Measurements from ENCODE around the gene DOC2A. TPM values are rescaled to one million over a fixed set of nuclear protein-coding genes. Genes with fewer than 3 reads are reported as not detected.

Gene DOC2A
- total and polyA plus RNA-seq, 2 donors (not counting 1 experiment from before 2014, with no cell fraction given): not detected

DNA sequence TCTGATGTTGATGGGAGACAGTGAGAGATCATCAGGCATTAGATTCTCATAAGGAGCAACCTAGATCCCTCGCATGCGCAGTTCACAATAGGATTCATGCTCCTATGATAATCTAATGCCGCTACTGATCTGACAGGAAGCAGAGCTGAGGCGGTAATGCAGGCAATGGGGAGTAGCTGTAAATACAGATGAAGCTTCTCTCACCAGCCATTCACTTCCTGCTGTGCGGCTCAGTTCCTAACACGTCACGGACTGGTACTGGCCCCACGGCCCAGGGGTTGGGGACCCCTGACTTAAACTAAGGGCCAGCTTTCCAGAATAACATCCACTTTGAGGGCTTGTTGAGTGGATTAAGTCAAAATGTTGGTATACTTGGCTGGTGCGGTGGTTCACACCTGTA, 51.5 kb downstream of the DOC2A start:
- H3K27ac ChIP-seq (ENCODE audit: low read length in 2 of 2): no peak overlapping the region
- peaks cover 6% of the 10 kb centered on the region for H3K79me2 ChIP-seq (ENCODE audit: control insufficient read depth, insufficient read depth, low read length)
- no peaks in the 10 kb centered on the region for H4K20me1 ChIP-seq (ENCODE audit: control insufficient read depth, insufficient read depth, low read length, poor library complexity, severe bottlenecking)
- no peaks in the 10 kb centered on the region for H3K9me3 Mint-ChIP-seq (ENCODE audit: insufficient read depth)
- no peak overlapping the region for H2AFZ ChIP-seq (ENCODE audit: insufficient read depth, low read depth, low read length, poor library complexity, severe bottlenecking)
- H3K36me3 ChIP-seq (replicated peaks in 1 of 2; ENCODE audit: control extremely low read depth in 1 of 2, control insufficient read depth in 1 of 2, extremely low read depth in 1 of 2, insufficient read depth in 2 of 2, low read length in 1 of 2): no peaks in the 10 kb centered on the region
- no peaks in the 10 kb centered on the region for H3K27me3 ChIP-seq (replicated peaks in 1 of 4; ENCODE audit: control extremely low read depth in 1 of 4, control insufficient read depth in 3 of 4, insufficient read depth in 4 of 4, low read length in 3 of 4)
- H3K4me3 ChIP-seq (ENCODE audit: control extremely low read depth in 1 of 5, extremely low read depth in 1 of 5, insufficient read depth in 1 of 5, low read depth in 2 of 5, low read length in 4 of 5): no peak overlapping the region
- DNase-seq (no peak), ATAC-seq (ENCODE audit: low read depth) (no peak)
- H3K4me3 Mint-ChIP-seq: no peak overlapping the region
- no peak overlapping the region for H3K4me2 ChIP-seq (replicated peaks; ENCODE audit: low read depth, low read length, poor library complexity, severe bottlenecking)
- H3K4me1 ChIP-seq (ENCODE audit: control insufficient read depth in 2 of 2, insufficient read depth in 2 of 2, low read length in 2 of 2): peaks cover 13 to 19% of the 10 kb centered on the region in 2 donors
- intact Hi-C loops (cut with micrococcal nuclease): no loop called here
- peaks cover 17% of the 10 kb centered on the region for H3K4me1 Mint-ChIP-seq
- H3K27ac Mint-ChIP-seq: no peak overlapping the region
- ChIA-PET CTCF (no interaction called here), POLR2A (no interaction called here)
- no peaks in the 10 kb centered on the region for H3K27me3 Mint-ChIP-seq
- no peak overlapping the region for H3K9ac ChIP-seq (ENCODE audit: low read length)
- H3K9me3 ChIP-seq (ENCODE audit: control extremely low read depth in 1 of 3, control insufficient read depth in 2 of 3, insufficient read depth in 1 of 3, low read length in 2 of 3): no peaks in the 10 kb centered on the region
- 93% methylated on average over 3 of the region's 9 CpGs for WGBS (ENCODE audit: insufficient coverage)
- no peak for TF ChIP-seq EZH2 (IDR thresholded peaks at IDR 0.05; ENCODE audit: borderline replicate concordance, insufficient read depth, low read depth, low read length, poor library complexity, severe bottlenecking)
- TF ChIP-seq, protein P1, sequence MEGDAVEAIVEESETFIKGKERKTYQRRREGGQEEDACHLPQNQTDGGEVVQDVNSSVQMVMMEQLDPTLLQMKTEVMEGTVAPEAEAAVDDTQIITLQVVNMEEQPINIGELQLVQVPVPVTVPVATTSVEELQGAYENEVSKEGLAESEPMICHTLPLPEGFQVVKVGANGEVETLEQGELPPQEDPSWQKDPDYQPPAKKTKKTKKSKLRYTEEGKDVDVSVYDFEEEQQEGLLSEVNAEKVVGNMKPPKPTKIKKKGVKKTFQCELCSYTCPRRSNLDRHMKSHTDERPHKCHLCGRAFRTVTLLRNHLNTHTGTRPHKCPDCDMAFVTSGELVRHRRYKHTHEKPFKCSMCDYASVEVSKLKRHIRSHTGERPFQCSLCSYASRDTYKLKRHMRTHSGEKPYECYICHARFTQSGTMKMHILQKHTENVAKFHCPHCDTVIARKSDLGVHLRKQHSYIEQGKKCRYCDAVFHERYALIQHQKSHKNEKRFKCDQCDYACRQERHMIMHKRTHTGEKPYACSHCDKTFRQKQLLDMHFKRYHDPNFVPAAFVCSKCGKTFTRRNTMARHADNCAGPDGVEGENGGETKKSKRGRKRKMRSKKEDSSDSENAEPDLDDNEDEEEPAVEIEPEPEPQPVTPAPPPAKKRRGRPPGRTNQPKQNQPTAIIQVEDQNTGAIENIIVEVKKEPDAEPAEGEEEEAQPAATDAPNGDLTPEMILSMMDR (IDR thresholded peaks at IDR 0.05): no peak

DNA sequence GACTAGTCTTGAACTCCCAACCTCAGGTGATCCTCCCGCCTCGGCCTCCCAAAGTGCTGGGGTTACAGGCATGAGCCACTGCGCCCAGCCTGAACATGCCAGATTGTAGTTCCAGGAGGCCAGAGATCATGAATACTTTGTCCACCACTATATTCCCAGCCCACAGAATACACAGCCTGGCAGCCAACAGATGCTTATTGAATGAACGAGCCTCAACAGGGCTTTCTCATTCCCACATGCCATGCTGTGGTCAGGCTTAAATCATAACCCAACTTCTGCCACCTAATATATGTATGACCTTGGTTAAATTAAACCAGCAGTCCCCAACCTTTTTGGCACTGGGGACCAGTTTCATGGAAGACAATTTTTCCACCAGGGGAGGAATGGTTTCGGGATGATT, 52.1 kb downstream of the DOC2A start:
- POLR2A ChIA-PET: no interaction called here
- Histone ChIP-seq H3K9me3 (ENCODE audit: control extremely low read depth in 1 of 3, control insufficient read depth in 2 of 3, insufficient read depth in 1 of 3, low read length in 2 of 3) (no peaks in the 10 kb centered on the region), H3K27ac (ENCODE audit: low read length in 2 of 2) (no peak overlapping the region), H4K20me1 (ENCODE audit: control insufficient read depth, insufficient read depth, low read length, poor library complexity, severe bottlenecking) (no peaks in the 10 kb centered on the region), H3K4me2 (replicated peaks; ENCODE audit: low read depth, low read length, poor library complexity, severe bottlenecking) (no peak overlapping the region), H3K36me3 (replicated peaks in 1 of 2; ENCODE audit: control extremely low read depth in 1 of 2, control insufficient read depth in 1 of 2, extremely low read depth in 1 of 2, insufficient read depth in 2 of 2, low read length in 1 of 2) (no peaks in the 10 kb centered on the region), H3K4me1 (ENCODE audit: control insufficient read depth in 2 of 2, insufficient read depth in 2 of 2, low read length in 2 of 2) (peaks cover 13 to 19% of the 10 kb centered on the region in 2 donors), H3K27me3 (replicated peaks in 1 of 4; ENCODE audit: control extremely low read depth in 1 of 4, control insufficient read depth in 3 of 4, insufficient read depth in 4 of 4, low read length in 3 of 4) (no peaks in the 10 kb centered on the region), H3K9ac (ENCODE audit: low read length) (no peak overlapping the region), H3K79me2 (ENCODE audit: control insufficient read depth, insufficient read depth, low read length) (peaks cover 6% of the 10 kb centered on the region), H2AFZ (ENCODE audit: insufficient read depth, low read depth, low read length, poor library complexity, severe bottlenecking) (no peak overlapping the region), H3K4me3 (ENCODE audit: control extremely low read depth in 1 of 5, extremely low read depth in 1 of 5, insufficient read depth in 1 of 5, low read depth in 2 of 5, low read length in 4 of 5) (no peak overlapping the region)
- Mint-ChIP-seq H3K27me3 (no peaks in the 10 kb centered on the region), H3K4me3 (no peak overlapping the region), H3K27ac (no peak overlapping the region), H3K4me1 (peaks cover 17% of the 10 kb centered on the region), H3K9me3 (ENCODE audit: insufficient read depth) (no peaks in the 10 kb centered on the region)
- no peak for ATAC-seq (ENCODE audit: low read depth)
- WGBS (ENCODE audit: insufficient coverage): 100% methylated on average over 3 of the region's 5 CpGs
- CTCF ChIA-PET: interaction anchor here (1.5 kb wide), 1 partner anchor 15 kb away, joined by 3 read pairs; no protein-coding TSS in a partner anchor
- no peak for DNase-seq
- intact Hi-C loops (cut with micrococcal nuclease): no loop called here
- TF ChIP-seq, protein P1 (IDR thresholded peaks at IDR 0.05): no peak

Other genes starting within 250 kb of the DOC2A start
- not detected in 2 replicates for gene ZG16, start 232.8 kb downstream of the DOC2A start, total RNA-seq
- gene ZG16, start 232.8 kb downstream of the DOC2A start, polyA plus RNA-seq: 0.06 TPM in 1 of 2 replicates, not detected in the other
- gene KIF22, start 220.3 kb downstream of the DOC2A start, total RNA-seq: 53.5 and 53.9 TPM in 2 replicates
- 57.2 and 67.5 TPM in 2 replicates for gene KIF22, start 220.3 kb downstream of the DOC2A start, polyA plus RNA-seq
- gene MAZ, start 204.5 kb downstream of the DOC2A start, total RNA-seq: 189 and 198 TPM in 2 replicates
- 109 and 170 TPM in 2 replicates for gene MAZ, start 204.5 kb downstream of the DOC2A start, polyA plus RNA-seq
- gene PRRT2, start 198.8 kb downstream of the DOC2A start, total RNA-seq: 1.6 and 3.1 TPM in 2 replicates
- 0.71 and 0.79 TPM in 2 replicates for gene PRRT2, start 198.8 kb downstream of the DOC2A start, polyA plus RNA-seq
- 26.7 and 28.4 TPM in 2 replicates for gene PAGR1, start 194.9 kb downstream of the DOC2A start, total RNA-seq
- 17.8 and 18.0 TPM in 2 replicates for gene PAGR1, start 194.9 kb downstream of the DOC2A start, polyA plus RNA-seq
- 109 and 112 TPM in 2 replicates for gene MVP, start 190.6 kb downstream of the DOC2A start, total RNA-seq
- gene MVP, start 190.6 kb downstream of the DOC2A start, polyA plus RNA-seq: 121 and 217 TPM in 2 replicates
- gene CDIPT, start 147.8 kb downstream of the DOC2A start, total RNA-seq: 49.2 and 51.2 TPM in 2 replicates
- gene CDIPT, start 147.8 kb downstream of the DOC2A start, polyA plus RNA-seq: 44.5 and 63.3 TPM in 2 replicates
- gene SEZ6L2, start 111.5 kb downstream of the DOC2A start, total RNA-seq: not detected in 2 replicates
- gene SEZ6L2, start 111.5 kb downstream of the DOC2A start, polyA plus RNA-seq: 0.10 TPM in 1 of 2 replicates, not detected in the other
- not detected in 2 replicates for gene ASPHD1, start 110.5 kb downstream of the DOC2A start, total RNA-seq
- gene ASPHD1, start 110.5 kb downstream of the DOC2A start, polyA plus RNA-seq: not detected in 2 replicates
- gene KCTD13, start 84.8 kb downstream of the DOC2A start, total RNA-seq: 74.3 and 83.9 TPM in 2 replicates
- 61.5 and 78.2 TPM in 2 replicates for gene KCTD13, start 84.8 kb downstream of the DOC2A start, polyA plus RNA-seq
- gene TMEM219, start 48.9 kb downstream of the DOC2A start, total RNA-seq: 56.3 and 66.6 TPM in 2 replicates
- gene TMEM219, start 48.9 kb downstream of the DOC2A start, polyA plus RNA-seq: 88.3 and 103 TPM in 2 replicates
- 50.8 and 51.9 TPM in 2 replicates for gene TAOK2, start 37.2 kb downstream of the DOC2A start, total RNA-seq
- gene TAOK2, start 37.2 kb downstream of the DOC2A start, polyA plus RNA-seq: 25.5 and 30.3 TPM in 2 replicates
- 9.7 and 13.9 TPM in 2 replicates for gene HIRIP3, start 15.4 kb downstream of the DOC2A start, total RNA-seq
- gene HIRIP3, start 15.4 kb downstream of the DOC2A start, polyA plus RNA-seq: 6.2 and 12.2 TPM in 2 replicates
- gene INO80E, start 14.8 kb downstream of the DOC2A start, total RNA-seq: 113 and 119 TPM in 2 replicates
- gene INO80E, start 14.8 kb downstream of the DOC2A start, polyA plus RNA-seq: 101 and 103 TPM in 2 replicates
- not detected in 2 replicates for gene C16orf92, start 12.2 kb upstream of the DOC2A start, total RNA-seq
- gene C16orf92, start 12.2 kb upstream of the DOC2A start, polyA plus RNA-seq: not detected in 2 replicates
- gene TLCD3B, start 20.2 kb upstream of the DOC2A start, total RNA-seq: not detected in 2 replicates
- not detected in 2 replicates for gene TLCD3B, start 20.2 kb upstream of the DOC2A start, polyA plus RNA-seq
- gene ALDOA, start 54.7 kb upstream of the DOC2A start, total RNA-seq: 301 and 329 TPM in 2 replicates
- 276 and 343 TPM in 2 replicates for gene ALDOA, start 54.7 kb upstream of the DOC2A start, polyA plus RNA-seq
- gene PPP4C, start 65.0 kb upstream of the DOC2A start, total RNA-seq: 89.0 and 93.3 TPM in 2 replicates
- 106 and 122 TPM in 2 replicates for gene PPP4C, start 65.0 kb upstream of the DOC2A start, polyA plus RNA-seq
- gene TBX6, start 80.9 kb upstream of the DOC2A start, total RNA-seq: 5.4 and 6.1 TPM in 2 replicates
- gene TBX6, start 80.9 kb upstream of the DOC2A start, polyA plus RNA-seq: 1.2 and 1.4 TPM in 2 replicates
- gene YPEL3, start 85.2 kb upstream of the DOC2A start, total RNA-seq: 302 and 314 TPM in 2 replicates
- gene YPEL3, start 85.2 kb upstream of the DOC2A start, polyA plus RNA-seq: 387 and 414 TPM in 2 replicates
- 17.3 and 22.7 TPM in 2 replicates for gene GDPD3, start 102.5 kb upstream of the DOC2A start, total RNA-seq
- gene GDPD3, start 102.5 kb upstream of the DOC2A start, polyA plus RNA-seq: 10.6 and 11.4 TPM in 2 replicates
- gene MAPK3, start 112.2 kb upstream of the DOC2A start, total RNA-seq: 60.4 and 69.4 TPM in 2 replicates
- gene MAPK3, start 112.2 kb upstream of the DOC2A start, polyA plus RNA-seq: 67.2 and 82.9 TPM in 2 replicates
- 653 and 662 TPM in 2 replicates for gene CORO1A, start 172.6 kb upstream of the DOC2A start, total RNA-seq
- 1,191 and 1,555 TPM in 2 replicates for gene CORO1A, start 172.6 kb upstream of the DOC2A start, polyA plus RNA-seq
- gene BOLA2B, start 182.6 kb upstream of the DOC2A start, total RNA-seq: 71.5 and 82.5 TPM in 2 replicates
- gene BOLA2B, start 182.6 kb upstream of the DOC2A start, polyA plus RNA-seq: 155 and 311 TPM in 2 replicates
- 108 and 138 TPM in 2 replicates for gene SLX1A, start 182.8 kb upstream of the DOC2A start, total RNA-seq
- gene SLX1A, start 182.8 kb upstream of the DOC2A start, polyA plus RNA-seq: 62.3 and 64.6 TPM in 2 replicates
- gene SULT1A3, start 188.2 kb upstream of the DOC2A start, total RNA-seq: 36.8 and 41.2 TPM in 2 replicates
- 31.9 and 33.2 TPM in 2 replicates for gene SULT1A3, start 188.2 kb upstream of the DOC2A start, polyA plus RNA-seq
- gene NPIPB13, start 237.5 kb upstream of the DOC2A start, total RNA-seq: 59.6 and 75.5 TPM in 2 replicates
- 8.4 and 21.7 TPM in 2 replicates for gene NPIPB13, start 237.5 kb upstream of the DOC2A start, polyA plus RNA-seq

All from B cell (primary cell).